ENCODE measurements around the gene CRB2.

CRB2 gene

DNA sequence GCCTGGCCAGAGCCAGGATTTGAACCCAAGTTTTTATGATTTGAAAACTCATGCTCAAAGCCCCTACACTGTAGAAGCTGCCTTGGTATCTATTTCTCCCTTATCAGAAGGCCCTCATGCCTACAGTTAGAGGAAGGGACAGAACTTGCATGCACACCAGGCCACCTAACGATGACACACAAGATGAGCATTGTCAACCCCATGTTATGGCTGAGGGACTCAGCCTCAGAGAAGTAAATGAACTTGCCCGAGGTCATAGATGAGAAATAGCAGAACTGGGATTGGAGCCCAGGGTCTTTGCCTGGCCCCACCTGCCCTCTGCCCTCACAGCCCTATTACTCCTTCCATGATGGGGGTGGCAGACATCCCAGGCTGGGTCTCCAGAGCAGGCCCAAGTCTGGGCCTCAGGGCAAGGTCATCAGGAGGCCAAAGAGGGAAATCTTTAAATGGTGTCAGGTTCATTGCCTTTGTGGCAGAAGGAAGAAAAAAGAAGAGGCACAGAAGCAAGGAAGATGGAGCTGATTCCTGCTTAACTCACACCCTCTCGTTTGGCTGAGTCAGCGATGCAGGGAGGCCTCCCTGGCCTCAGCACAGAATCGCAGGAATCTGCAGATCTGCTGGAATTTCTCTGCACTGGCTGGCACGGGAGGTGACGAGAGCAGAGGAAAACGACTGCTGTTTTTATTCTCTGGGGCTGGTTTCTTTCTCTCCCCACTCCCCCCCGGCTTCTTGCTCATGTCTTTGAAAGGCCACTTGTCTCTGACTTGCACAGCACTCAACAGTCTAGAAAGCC lies 20.6 kb upstream of the CRB2 start:
- H3K27me3 Mint-ChIP-seq, result no peaks in the 10 kb centered on the region
- DNase-seq (no peak), ATAC-seq (replicated peaks) (no peak)
- H3K4me3 Mint-ChIP-seq, result no peak overlapping the region
- peaks cover 4% of the 10 kb centered on the region for H3K36me3 Mint-ChIP-seq (ENCODE audit: insufficient read depth)
- H3K9me3 Mint-ChIP-seq, result no peaks in the 10 kb centered on the region
- peaks cover 17 to 20% of the 10 kb centered on the region in 2 donors for H3K4me1 Mint-ChIP-seq (ENCODE audit: low read depth in 2 of 2)
- no peak overlapping the region for H3K27ac Mint-ChIP-seq

DNA sequence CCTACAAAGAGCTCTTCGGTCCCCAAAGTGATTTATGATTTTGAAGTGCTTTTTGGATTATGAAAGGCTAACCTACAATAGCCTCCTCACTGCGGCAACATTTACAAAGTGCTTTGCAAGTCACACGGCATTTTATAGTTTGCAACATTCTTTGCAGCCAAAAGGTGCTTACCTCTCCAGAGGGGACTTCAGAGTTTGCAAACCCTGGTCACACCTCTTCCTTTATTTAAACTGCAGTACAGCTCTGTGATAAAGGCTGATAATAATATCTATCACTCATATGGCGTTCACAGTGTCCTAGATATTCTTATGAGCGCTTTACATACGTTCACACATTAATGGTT lies 20.0 kb upstream of the CRB2 start:
- no peak for DNase-seq
- H3K4me3 Mint-ChIP-seq, result no peak overlapping the region
- no peaks in the 10 kb centered on the region for H3K27me3 Mint-ChIP-seq
- no peaks in the 10 kb centered on the region for H3K9me3 Mint-ChIP-seq
- ATAC-seq (replicated peaks), result no peak
- peaks cover 4% of the 10 kb centered on the region for H3K36me3 Mint-ChIP-seq (ENCODE audit: insufficient read depth)
- H3K27ac Mint-ChIP-seq, result no peak overlapping the region
- H3K4me1 Mint-ChIP-seq (ENCODE audit: low read depth in 2 of 2), result peaks cover 22 to 24% of the 10 kb centered on the region in 2 donors

DNA sequence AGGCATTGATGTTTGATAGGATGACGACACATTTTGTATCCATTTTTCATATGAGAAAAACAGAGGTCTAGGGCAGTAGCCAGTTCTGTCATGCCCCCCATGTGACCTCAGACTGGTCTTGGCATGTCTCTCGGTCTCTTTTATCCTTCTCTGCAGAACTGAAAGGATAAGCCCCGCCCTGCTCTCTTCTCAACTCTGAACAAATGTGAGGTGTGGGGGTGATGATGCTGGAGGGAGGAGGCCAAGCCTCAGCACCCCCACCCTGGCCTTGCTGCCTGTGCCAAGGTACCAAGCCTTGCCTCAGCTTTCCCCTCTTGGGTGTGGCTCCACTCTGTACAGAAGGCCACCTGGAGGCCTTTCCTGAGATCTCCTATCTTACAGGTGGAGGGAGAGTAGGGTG lies 19.5 kb upstream of the CRB2 start:
- Mint-ChIP-seq H3K4me1 (ENCODE audit: low read depth in 2 of 2) (peaks cover 24 to 25% of the 10 kb centered on the region in 2 donors), H3K27ac (no peak overlapping the region)

DNA sequence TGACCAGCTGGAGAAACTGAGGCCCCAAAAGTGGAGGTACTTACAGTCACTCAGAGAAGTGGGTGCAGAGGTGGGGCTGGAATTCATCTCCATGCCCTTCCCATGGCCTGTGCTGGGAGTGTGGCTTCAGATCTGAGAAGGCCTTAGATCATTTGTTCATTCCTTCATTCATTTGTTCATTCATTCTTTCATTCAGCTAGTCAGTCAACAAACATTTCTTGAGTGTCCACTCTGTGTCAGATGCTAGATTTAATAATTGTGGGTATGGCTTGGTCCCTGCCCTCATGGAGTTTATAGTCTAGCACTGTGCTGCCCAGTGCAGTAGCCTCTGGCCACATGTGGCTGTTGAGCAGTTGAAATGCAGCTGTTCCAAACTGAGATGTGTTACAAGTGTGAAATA lies 19.0 kb upstream of the CRB2 start:
- Mint-ChIP-seq H3K36me3 (ENCODE audit: insufficient read depth) (peaks cover 4% of the 10 kb centered on the region), H3K27me3 (no peaks in the 10 kb centered on the region), H3K4me3 (no peak overlapping the region), H3K4me1 (ENCODE audit: low read depth in 2 of 2) (peaks cover 24 to 25% of the 10 kb centered on the region in 2 donors), H3K9me3 (no peaks in the 10 kb centered on the region), H3K27ac (no peak overlapping the region)
- DNase-seq, result no peak
- no peak for ATAC-seq (replicated peaks)

More for the DNA sequence above, 19.5 kb upstream of the CRB2 start:
- Mint-ChIP-seq H3K36me3 (ENCODE audit: insufficient read depth) (peaks cover 4% of the 10 kb centered on the region), H3K4me3 (no peak overlapping the region), H3K9me3 (no peaks in the 10 kb centered on the region), H3K27me3 (no peaks in the 10 kb centered on the region)
- DNase-seq (no peak), ATAC-seq (replicated peaks) (no peak)

DNA sequence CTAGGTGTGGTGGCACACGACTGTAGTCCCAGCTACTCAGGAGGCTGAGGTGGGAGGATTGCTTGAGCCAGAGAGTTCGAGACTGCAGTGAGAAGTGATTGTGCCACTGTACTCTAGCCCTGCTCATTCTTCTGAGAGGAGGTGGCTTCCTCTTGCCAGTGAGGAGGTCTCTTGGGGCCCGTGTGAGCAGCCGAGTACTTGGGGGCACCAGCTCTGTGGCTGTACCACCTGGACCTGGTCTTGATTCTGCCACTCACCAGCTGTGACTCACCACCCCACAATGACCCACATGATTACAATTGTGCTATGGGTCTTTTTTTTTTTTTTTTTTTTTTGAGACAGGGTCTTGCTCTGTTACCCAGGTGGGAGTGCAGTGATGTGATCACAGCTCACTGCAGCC lies 18.0 kb upstream of the CRB2 start:
- DNase-seq, result no peak
- Mint-ChIP-seq H3K9me3 (no peaks in the 10 kb centered on the region), H3K4me1 (ENCODE audit: low read depth in 2 of 2) (peaks cover 24 to 25% of the 10 kb centered on the region in 2 donors), H3K27me3 (no peaks in the 10 kb centered on the region), H3K36me3 (ENCODE audit: insufficient read depth) (peaks cover 4% of the 10 kb centered on the region), H3K4me3 (peak overlapping the region; percentile 83 to 84), H3K27ac (peak overlapping the region; percentile 62 to 92)
- no peak for ATAC-seq (replicated peaks)

DNA sequence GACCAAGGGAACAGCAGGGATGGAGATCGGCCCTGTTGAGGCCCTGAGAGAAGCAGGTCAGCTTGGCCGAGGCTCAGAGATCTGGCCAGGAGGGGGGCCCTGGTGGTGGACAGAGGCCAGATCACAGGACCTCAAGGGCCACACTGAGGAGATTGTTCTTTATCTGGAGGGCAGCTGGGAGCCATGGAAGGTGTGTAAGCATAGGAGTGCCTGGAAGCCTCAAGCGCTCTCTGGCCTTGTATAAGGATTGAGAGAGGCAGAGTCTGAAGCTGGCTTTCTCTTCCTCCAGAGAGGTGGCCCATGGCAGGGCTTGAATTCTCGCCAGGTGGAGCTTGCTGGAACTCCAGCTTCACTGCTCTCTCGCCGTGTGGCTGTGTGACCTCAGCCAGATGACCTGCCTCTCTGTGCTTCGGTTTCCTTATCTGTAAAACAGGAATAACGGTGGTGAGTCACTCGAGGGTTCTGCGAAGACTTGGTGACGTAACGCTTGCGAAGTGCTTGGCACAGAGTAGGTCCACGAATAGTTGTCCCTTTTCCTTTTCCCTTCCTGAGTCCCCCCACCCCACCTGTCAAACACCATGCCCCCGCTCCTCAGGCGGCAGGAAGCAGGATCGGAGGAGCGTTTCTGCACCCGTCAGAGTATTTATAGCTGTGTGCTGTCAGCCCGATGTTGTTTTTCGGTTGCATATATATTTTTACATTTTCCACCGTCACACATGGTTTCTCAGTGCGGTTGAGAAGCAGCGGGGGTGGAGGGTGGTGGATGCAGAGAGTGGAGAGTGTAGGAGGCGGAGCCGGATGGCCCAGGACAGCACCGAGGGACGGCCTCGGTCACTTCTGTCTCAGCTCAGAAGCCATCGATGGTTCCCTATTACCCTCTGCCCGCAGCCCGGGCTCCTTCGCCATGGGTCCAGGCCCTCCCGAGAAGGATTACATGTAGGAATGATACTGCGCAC lies 17.0 kb upstream of the CRB2 start:
- Mint-ChIP-seq H3K9me3 (no peaks in the 10 kb centered on the region), H3K27ac (peak overlapping the region; percentile 92 to 93), H3K36me3 (ENCODE audit: insufficient read depth) (peaks cover 4% of the 10 kb centered on the region), H3K27me3 (no peaks in the 10 kb centered on the region), H3K4me3 (peak overlapping the region; percentile 83 to 84), H3K4me1 (ENCODE audit: low read depth in 2 of 2) (peaks cover 24 to 25% of the 10 kb centered on the region in 2 donors)
- DNase-seq (peak; percentile 18 to 48 (median 22)), ATAC-seq (replicated peaks) (peak; percentile 78)

DNA sequence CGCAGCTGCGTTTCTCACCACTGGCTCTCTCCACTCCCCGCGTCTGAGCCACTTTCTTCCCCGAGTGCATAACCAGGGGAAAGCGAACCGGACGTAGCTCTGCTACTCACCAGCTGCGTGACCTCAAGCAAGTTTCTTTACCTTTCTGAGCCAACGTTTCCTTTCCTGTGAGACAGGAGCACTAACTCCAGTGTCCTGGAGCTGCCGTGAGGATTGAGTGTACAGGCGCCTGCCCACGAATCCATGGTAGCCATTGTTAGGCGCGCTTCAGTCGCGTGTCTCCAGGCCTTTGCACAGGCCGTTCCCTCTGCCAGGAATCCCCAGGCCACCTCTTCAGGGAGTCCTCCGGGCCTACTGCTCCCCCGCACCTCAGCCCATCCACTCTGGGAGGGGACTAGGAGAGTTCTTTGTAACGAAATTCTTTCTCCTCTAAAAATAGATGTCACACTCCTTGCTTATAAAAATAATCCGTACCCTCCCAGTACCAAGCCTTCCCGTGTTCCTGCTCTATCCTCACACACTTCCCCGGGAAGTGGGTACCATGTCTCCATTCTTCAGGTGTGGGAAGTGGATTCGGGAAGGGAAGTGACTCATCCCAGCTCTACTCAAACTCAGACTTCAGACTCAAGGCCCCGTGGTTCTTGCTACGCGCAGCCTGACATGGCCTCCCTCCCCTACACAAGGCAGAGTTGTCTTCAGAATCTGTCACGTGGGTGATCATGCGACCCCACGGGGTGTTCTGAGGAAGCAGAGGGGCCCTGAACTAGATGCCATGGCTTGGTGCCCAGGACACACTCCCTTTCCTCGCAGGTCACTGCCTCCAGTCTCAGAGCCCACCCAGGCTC lies 16.1 kb upstream of the CRB2 start:
- peak overlapping the region; percentile 83 to 84 for H3K4me3 Mint-ChIP-seq
- ATAC-seq (replicated peaks), result peak; percentile 59
- no peaks in the 10 kb centered on the region for H3K9me3 Mint-ChIP-seq
- H3K36me3 Mint-ChIP-seq (ENCODE audit: insufficient read depth), result peaks cover 4% of the 10 kb centered on the region
- H3K4me1 Mint-ChIP-seq (ENCODE audit: low read depth in 2 of 2), result peaks cover 24 to 25% of the 10 kb centered on the region in 2 donors
- DNase-seq, result peak in 2 of 3 experiments; percentile 7 to 24
- peak overlapping the region; percentile 92 to 93 for H3K27ac Mint-ChIP-seq
- H3K27me3 Mint-ChIP-seq, result no peaks in the 10 kb centered on the region

DNA sequence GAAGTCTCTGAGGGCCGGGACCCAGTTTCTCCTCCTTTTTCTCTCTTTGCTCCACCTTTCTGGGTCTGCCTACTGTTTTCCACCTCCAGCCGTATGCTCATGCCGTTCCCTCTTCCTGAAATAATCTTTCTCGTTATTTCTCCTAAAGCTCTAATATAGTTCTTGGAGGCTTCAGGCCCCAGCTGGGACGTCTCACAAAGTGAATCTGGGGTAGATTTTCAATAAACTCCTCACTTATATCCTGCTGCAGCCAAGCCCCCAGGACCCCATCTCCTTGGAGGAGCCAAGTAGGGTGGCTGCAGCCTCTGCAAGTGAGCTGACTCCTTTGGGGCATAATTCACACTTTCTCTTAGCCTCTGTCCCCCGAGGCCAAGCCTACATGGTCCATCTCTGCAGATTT lies 14.2 kb upstream of the CRB2 start:
- ATAC-seq (replicated peaks) (no peak), DNase-seq (no peak)
- Mint-ChIP-seq H3K27me3 (no peaks in the 10 kb centered on the region), H3K4me3 (no peak overlapping the region), H3K9me3 (no peaks in the 10 kb centered on the region), H3K4me1 (ENCODE audit: low read depth in 2 of 2) (peaks cover 24 to 25% of the 10 kb centered on the region in 2 donors), H3K36me3 (ENCODE audit: insufficient read depth) (peaks cover 4% of the 10 kb centered on the region), H3K27ac (peak overlapping the region in 1 of 2 donors; percentile 92)

DNA sequence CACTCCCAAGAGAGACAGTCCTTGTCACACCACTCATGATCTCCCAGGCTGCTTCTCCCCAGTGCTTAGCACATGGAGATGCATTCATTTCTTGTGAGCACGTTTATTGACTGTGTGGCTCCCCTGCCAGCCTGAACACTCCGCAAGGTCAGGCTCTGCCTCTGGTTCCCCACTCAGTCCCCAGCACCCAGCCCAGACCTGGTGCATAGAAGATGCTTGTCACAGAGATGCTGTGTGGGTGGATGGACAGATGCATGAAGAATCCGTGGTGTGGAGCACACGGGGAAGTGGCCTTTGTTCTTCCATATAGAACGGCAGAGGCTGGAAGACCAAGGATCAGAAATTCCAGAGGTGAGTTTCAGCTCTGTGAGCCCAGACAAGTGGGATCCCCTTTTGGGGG lies 13.8 kb upstream of the CRB2 start:
- DNase-seq (no peak), ATAC-seq (replicated peaks) (no peak)
- Mint-ChIP-seq H3K27me3 (no peaks in the 10 kb centered on the region), H3K4me3 (no peak overlapping the region), H3K36me3 (ENCODE audit: insufficient read depth) (peaks cover 4% of the 10 kb centered on the region), H3K27ac (no peak overlapping the region), H3K4me1 (ENCODE audit: low read depth in 2 of 2) (peaks cover 24 to 25% of the 10 kb centered on the region in 2 donors), H3K9me3 (no peaks in the 10 kb centered on the region)

DNA sequence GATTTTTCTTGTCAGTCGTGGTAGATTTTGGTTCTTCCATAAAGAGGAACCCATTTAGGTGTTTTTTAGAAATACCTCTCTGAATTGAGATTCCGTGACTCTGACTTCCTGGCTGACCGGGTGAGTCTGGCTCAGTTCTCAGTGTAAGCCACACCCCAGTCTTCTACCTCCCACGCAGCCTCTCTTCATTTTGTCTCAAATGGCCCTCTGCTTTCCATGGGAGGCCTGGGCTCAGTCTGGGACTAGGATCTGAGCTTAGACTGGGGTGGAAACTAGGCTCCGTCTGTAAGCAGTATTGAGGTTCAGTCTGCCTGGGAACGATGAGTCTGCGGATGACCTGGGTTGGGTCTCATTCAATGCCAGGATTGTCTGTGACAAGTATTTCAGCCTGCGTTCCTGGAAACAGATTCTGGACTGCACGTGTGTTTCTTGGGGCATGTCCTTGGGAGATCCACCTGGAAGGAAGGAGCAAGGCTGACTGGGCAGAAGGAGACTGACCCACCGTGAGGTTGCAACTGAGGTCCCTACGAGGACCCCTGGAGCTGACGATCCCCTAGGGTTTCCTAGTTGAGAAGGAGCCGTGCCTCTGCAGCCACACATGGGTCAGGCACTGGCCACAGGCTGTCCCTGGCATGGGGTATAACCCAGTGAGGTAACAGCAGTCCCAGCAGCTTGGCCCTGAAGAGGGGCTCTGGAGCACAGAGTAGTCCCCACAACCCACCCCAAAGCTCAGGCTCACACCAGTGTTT lies 12.4 kb upstream of the CRB2 start:
- no peak for DNase-seq
- Mint-ChIP-seq H3K36me3 (ENCODE audit: insufficient read depth) (peaks cover 4% of the 10 kb centered on the region), H3K27me3 (no peaks in the 10 kb centered on the region), H3K27ac (no peak overlapping the region), H3K9me3 (no peaks in the 10 kb centered on the region), H3K4me3 (no peak overlapping the region), H3K4me1 (ENCODE audit: low read depth in 2 of 2) (peaks cover 20 to 25% of the 10 kb centered on the region in 2 donors)
- ATAC-seq (replicated peaks), result no peak

DNA sequence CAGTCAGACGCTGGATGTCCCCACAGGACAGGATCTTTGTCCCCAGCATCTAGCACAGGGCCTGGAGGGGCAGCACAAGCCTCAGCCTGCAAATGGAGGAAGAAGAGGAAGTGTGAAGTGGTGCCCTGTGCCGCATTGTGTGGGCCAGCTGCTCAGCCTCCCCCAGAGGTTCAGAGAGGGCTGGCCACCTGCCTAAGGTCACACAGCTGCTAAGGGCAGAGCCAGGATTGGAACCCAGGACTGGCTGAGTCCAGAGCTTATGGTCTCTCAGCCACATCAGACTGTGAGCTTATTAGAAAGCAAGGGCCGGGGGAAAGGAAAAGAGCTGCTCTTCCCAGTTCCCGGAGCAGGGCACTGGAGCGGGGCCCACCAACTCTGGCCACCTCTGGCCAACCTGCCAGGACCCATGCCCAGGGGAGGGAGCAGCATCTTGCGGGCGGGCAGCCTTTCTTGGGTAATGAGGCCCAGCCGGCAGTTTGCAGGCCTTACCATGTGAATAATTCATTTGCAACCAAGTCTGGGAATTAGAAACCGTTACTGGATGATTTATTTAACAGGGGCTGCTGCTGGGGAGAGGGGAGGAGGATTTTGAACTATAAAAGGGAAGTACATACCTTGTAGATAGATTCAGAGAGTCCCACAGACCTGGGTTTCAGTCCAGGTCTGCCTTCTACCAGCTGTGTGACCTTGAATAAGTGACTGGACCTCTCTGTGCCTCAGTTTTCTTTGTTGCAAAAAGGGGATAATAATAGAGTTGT lies 11.6 kb upstream of the CRB2 start:
- H3K27me3 Mint-ChIP-seq, result no peaks in the 10 kb centered on the region

DNA sequence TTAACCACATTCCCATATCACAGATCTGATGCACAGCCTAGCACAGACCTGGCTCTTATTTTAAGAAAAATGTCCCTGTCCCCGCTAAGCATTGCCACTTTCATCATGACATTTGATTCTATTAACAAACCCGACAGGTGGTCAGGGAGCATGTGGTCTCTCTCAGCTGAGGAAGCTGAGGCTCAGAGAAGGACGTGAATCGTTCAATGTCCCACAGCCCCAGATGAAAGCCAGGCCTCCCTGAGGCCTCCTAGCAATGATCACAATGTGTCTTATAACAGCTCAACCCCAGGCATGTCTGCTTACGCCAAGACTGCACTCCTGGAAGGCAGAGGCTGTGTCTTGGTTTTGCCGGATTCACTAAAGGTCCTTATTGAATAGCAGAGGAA lies 10.4 kb upstream of the CRB2 start:
- H3K27me3 Mint-ChIP-seq, result peaks cover 3 to 5% of the 10 kb centered on the region in 2 donors
- no peaks in the 10 kb centered on the region for H3K36me3 Mint-ChIP-seq (ENCODE audit: insufficient read depth)
- no peak overlapping the region for H3K4me3 Mint-ChIP-seq
- no peaks in the 10 kb centered on the region for H3K9me3 Mint-ChIP-seq
- H3K27ac Mint-ChIP-seq, result no peak overlapping the region
- no peak for DNase-seq
- H3K4me1 Mint-ChIP-seq (ENCODE audit: low read depth in 2 of 2), result peaks cover 6 to 8% of the 10 kb centered on the region in 2 donors
- no peak for ATAC-seq (replicated peaks)

More for the DNA sequence above, 11.6 kb upstream of the CRB2 start:
- DNase-seq (no peak), ATAC-seq (replicated peaks) (no peak)
- no peaks in the 10 kb centered on the region for H3K9me3 Mint-ChIP-seq
- H3K4me1 Mint-ChIP-seq (ENCODE audit: low read depth in 2 of 2), result peaks cover 13 to 18% of the 10 kb centered on the region in 2 donors
- peaks cover 3% of the 10 kb centered on the region for H3K36me3 Mint-ChIP-seq (ENCODE audit: insufficient read depth)
- H3K27ac Mint-ChIP-seq, result no peak overlapping the region
- no peak overlapping the region for H3K4me3 Mint-ChIP-seq
